Esophagus (tissue), 2 donors: ENCODE measurements around the gene ANKRD22. TPM values are rescaled to one million over a fixed set of nuclear protein-coding genes. Genes with fewer than 3 reads are reported as not detected.
A peak's percentile ranks its signal among the peaks of the same experiment; 100 is the strongest.

ENCODE experiments used
- H3K27ac ChIP-seq, 2 donors: one replicate each; pipeline ENCODE4 v1.5.1; 2013; ENCODE audit warnings: low read depth in 2 of 2, mild to moderate bottlenecking in 2 of 2, inconsistent platforms in 1 of 2, low read length in 1 of 2, moderate library complexity in 1 of 2
- H3K27me3 ChIP-seq, 2 donors: one replicate each; pipeline ENCODE4 v1.6.1; 2013; ENCODE audit warnings: low read length in 2 of 2, control low read depth in 1 of 2, mild to moderate bottlenecking in 1 of 2; ENCODE audit not compliant: insufficient read depth in 2 of 2, control insufficient read depth in 1 of 2
- H3K36me3 ChIP-seq, 2 donors: one replicate each; pipeline ENCODE4 v1.6.1; 2013; ENCODE audit warnings: low read length in 1 of 2; ENCODE audit not compliant: control insufficient read depth in 2 of 2, insufficient read depth in 2 of 2
- H3K4me1 ChIP-seq, 2 donors: one replicate each; pipeline ENCODE4 v1.6.1; 2013; ENCODE audit warnings: low read length in 1 of 2; ENCODE audit not compliant: control insufficient read depth in 2 of 2, insufficient read depth in 2 of 2
- H3K4me3 ChIP-seq, 2 donors: one replicate each; pipeline ENCODE4 v1.5.1; 2013; ENCODE audit warnings: low read length in 2 of 2, mild to moderate bottlenecking in 2 of 2, low read depth in 1 of 2, moderate library complexity in 1 of 2
- H3K9me3 ChIP-seq, 2 donors: one replicate each; pipeline ENCODE4 v1.6.1; 2013; ENCODE audit warnings: mild to moderate bottlenecking in 2 of 2, low read depth in 1 of 2, low read length in 1 of 2, moderate library complexity in 1 of 2; ENCODE audit not compliant: control insufficient read depth in 2 of 2, insufficient read depth in 1 of 2
- WGBS, 2 donors: extraction: QIAGEN DNeasy Blood & Tissue Kit; methylation state at CpG; one replicate each; pipeline ENCODE4 v1.1.7; 2013; 5-methylcytosine and 5-hydroxymethylcytosine counted together
- polyA plus RNA-seq, 2 donors: library from polyadenylated mRNA; stranded (reverse); fragments of 200-250 nt; gene quantifications; one replicate each; pipeline ENCODE4 v1.2.3, GENCODE V29; 2013
- donor health status: healthy with polysubstance abuse.
- donor health status: Bipolar disorder and iron deficiency.

ANKRD22 gene
- polyA plus RNA-seq, result 10 to 100 TPM; 31.5 to 46.0 TPM

- H3K27ac ChIP-seq, result peak within 1 kb of the TSS; percentile 76 to 80
- H3K9me3 ChIP-seq, result no peaks in the 10 kb centered on the region
- H3K4me1 ChIP-seq, result no peaks in the 10 kb centered on the region
- no peaks in the 10 kb centered on the region for H3K36me3 ChIP-seq
- 36 to 38% methylated on average over 5 of the region's 5 CpGs for WGBS, 2 donors
- H3K4me3 ChIP-seq, result peak within 1 kb of the TSS; percentile 19 to 62
- no peaks in the 10 kb centered on the region for H3K27me3 ChIP-seq
Observed at GRCh38 chr10:88851706-88852105, at the start of gene ANKRD22. TSS of gene ANKRD22 (minus strand) at chr10:88851844. CDS start at chr10:88851607, 237 bp downstream.

- Histone ChIP-seq H3K27me3 (no peaks in the 10 kb centered on the region), H3K4me1 (peaks cover 0 to 3% of the 10 kb centered on the region in 2 donors), H3K27ac (no peak overlapping the region), H3K4me3 (no peak overlapping the region), H3K9me3 (no peaks in the 10 kb centered on the region), H3K36me3 (peaks cover 0 to 4% of the 10 kb centered on the region in 2 donors)
- WGBS, 2 donors, result 43 to 58% methylated on average over 2 of the region's 2 CpGs
Observed at GRCh38 chr10:88899886-88900285, 48.2 kb upstream of the ANKRD22 start.

GRCh38 chr10:88898727-88899126 lies 47.1 kb upstream of the ANKRD22 start:
- Histone ChIP-seq H3K9me3 (no peaks in the 10 kb centered on the region), H3K27ac (peak overlapping the region in 1 of 2 donors; percentile 6), H3K4me3 (no peak overlapping the region), H3K4me1 (peaks cover 0 to 3% of the 10 kb centered on the region in 2 donors), H3K27me3 (no peaks in the 10 kb centered on the region), H3K36me3 (no peaks in the 10 kb centered on the region)
- 87 to 92% methylated on average over 3 of the region's 3 CpGs for WGBS, 2 donors

- no peaks in the 10 kb centered on the region for H3K9me3 ChIP-seq
- H3K4me3 ChIP-seq, result no peak overlapping the region
- WGBS, 2 donors, result 58 to 64% methylated on average over 8 of the region's 8 CpGs
- peaks cover 0 to 3% of the 10 kb centered on the region in 2 donors for H3K4me1 ChIP-seq
- H3K27me3 ChIP-seq, result no peaks in the 10 kb centered on the region
- no peaks in the 10 kb centered on the region for H3K36me3 ChIP-seq
- H3K27ac ChIP-seq, result peak overlapping the region in 1 of 2 donors; percentile 55
Observed at GRCh38 chr10:88896994-88897853, 45.6 kb upstream of the ANKRD22 start.

GRCh38 chr10:88896372-88896993 lies 44.8 kb upstream of the ANKRD22 start:
- H3K27ac ChIP-seq, result peak overlapping the region in 1 of 2 donors; percentile 41
- 60 to 72% methylated on average over 4 of the region's 4 CpGs for WGBS, 2 donors
- no peaks in the 10 kb centered on the region for H3K27me3 ChIP-seq
- no peaks in the 10 kb centered on the region for H3K36me3 ChIP-seq
- no peak overlapping the region for H3K4me3 ChIP-seq
- H3K9me3 ChIP-seq, result no peaks in the 10 kb centered on the region
- H3K4me1 ChIP-seq, result peaks cover 0 to 3% of the 10 kb centered on the region in 2 donors

GRCh38 chr10:88895250-88895649 lies 43.6 kb upstream of the ANKRD22 start:
- Histone ChIP-seq H3K27me3 (no peaks in the 10 kb centered on the region), H3K9me3 (no peaks in the 10 kb centered on the region), H3K27ac (no peak overlapping the region), H3K4me3 (no peak overlapping the region), H3K4me1 (peaks cover 0 to 3% of the 10 kb centered on the region in 2 donors), H3K36me3 (no peaks in the 10 kb centered on the region)
- 69 to 86% methylated on average over 1 of the region's 1 CpG for WGBS, 2 donors

GRCh38 chr10:88893611-88894010 lies 42.0 kb upstream of the ANKRD22 start:
- Histone ChIP-seq H3K27me3 (no peaks in the 10 kb centered on the region), H3K9me3 (no peaks in the 10 kb centered on the region), H3K4me1 (peaks cover 0 to under 1% of the 10 kb centered on the region in 2 donors), H3K4me3 (no peak overlapping the region), H3K36me3 (no peaks in the 10 kb centered on the region), H3K27ac (no peak overlapping the region)
- 76 to 82% methylated on average over 3 of the region's 3 CpGs for WGBS, 2 donors

GRCh38 chr10:88892222-88892967 lies 40.8 kb upstream of the ANKRD22 start:
- H3K27ac ChIP-seq, result no peak overlapping the region
- WGBS, 2 donors, result 77 to 81% methylated on average over 2 of the region's 2 CpGs

GRCh38 chr10:88890681-88891381 lies 39.2 kb upstream of the ANKRD22 start:
- Histone ChIP-seq H3K9me3 (no peaks in the 10 kb centered on the region), H3K27me3 (no peaks in the 10 kb centered on the region), H3K4me1 (no peaks in the 10 kb centered on the region), H3K27ac (no peak overlapping the region), H3K36me3 (no peaks in the 10 kb centered on the region), H3K4me3 (no peak overlapping the region)
- 93 to 96% methylated on average over 4 of the region's 4 CpGs for WGBS, 2 donors

More at GRCh38 chr10:88892222-88892967, 40.8 kb upstream of the ANKRD22 start:
- no peaks in the 10 kb centered on the region for H3K27me3 ChIP-seq
- no peaks in the 10 kb centered on the region for H3K36me3 ChIP-seq
- no peak overlapping the region for H3K4me3 ChIP-seq
- H3K4me1 ChIP-seq, result no peaks in the 10 kb centered on the region
- H3K9me3 ChIP-seq, result no peaks in the 10 kb centered on the region
